ENCODE measurements around the gene SLC4A8.
"Not testable (repeated sequence)": the region's sequence is repeated elsewhere in the genome, so short reads cannot be mapped to it uniquely, and the experiment has no call there.

Gene SLC4A8

DNA sequence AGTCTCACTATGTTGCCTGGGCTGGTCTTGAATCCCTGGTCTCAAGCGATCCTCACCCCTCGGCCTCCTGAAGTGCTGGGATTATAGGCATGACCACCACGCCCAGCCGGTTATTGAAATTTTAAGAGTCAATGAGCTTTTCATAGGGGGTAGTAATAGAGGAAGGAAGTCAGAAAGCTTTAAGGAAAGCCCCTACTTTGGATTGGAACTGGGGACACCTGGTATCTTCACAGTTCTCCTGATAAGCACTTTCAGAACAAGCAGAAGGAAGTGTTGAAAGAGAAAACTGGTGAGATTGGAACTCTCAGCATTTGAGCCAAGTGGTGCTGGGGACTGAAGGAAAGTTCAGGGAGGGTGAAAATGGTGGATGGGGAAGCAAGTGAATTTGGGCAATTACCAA lies 5.1 kb downstream of the SLC4A8 start:
- no peak for DNase-seq (ENCODE audit: low read depth)

DNA sequence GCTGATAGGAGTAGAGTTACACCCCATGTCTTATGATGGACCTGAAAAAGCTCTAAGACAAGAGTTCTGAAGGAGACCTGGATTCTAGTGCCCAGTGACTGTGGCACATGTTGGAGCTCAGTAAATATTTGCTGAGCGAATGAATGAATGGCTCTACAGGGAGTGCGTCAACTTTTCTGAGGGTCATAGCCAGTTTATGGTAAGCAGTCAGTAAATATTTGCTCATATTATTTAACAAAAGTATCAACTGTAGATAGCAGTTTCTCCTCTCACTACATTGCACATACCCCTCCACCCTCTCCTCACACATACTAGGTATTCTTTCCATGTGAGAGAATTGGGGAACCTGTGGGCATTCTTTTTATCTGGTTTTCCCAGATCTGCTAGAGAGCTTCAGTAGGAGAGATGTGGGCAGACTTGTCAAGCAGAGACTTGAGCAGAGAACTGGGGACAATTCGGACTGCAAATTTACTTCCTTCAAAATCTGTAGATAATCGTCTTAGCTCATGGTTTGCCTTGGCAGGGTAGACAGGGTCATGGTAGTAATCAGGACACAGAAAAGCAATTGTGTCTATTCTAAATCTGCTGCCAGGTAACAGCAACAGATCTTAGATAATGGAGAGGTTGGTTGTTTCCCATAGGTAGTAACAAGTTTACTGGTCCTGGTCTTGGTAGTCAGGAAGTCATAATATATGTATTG lies 5.7 kb downstream of the SLC4A8 start:
- no peak for DNase-seq (ENCODE audit: low read depth)

DNA sequence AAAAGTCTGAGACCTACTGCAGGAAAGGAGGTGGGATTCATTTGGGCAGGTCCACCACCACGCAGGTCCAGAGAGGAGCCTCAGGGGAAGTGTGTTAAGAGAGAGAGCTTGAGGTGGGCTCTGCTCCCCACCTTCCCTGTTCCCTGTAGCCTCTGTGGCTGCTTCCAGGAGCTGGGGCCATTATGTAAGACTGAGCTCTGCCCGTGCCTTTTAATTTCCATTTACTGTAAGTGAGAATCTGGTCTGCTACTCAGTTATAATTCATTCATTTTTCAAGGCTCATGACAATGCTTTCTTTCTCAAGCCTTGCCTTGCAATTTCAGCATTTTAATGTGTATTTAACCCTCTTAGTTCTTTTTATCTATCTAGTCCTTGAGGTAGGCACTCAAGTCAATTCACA lies 8.3 kb downstream of the SLC4A8 start:
- DNase-seq (ENCODE audit: low read depth): no peak

DNA sequence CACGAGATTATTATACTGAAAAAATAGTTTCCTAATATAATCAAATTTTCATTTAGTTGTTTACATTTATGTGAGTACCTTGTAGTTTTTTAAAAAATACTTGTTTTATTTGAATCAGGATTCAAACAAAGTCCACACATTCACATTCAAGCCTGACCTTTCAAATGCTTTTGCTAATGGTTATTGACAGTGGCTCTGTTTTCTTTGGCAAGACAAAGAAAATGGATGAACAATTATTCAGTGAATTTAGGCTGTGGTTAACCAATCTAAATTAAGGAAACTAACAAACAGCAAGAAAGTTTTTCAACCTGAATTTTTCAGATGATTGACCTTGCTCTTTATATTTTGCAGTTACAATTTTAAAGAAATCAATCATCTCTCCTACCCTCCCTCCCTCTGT lies 9.7 kb downstream of the SLC4A8 start:
- no peak for DNase-seq (ENCODE audit: low read depth)

DNA sequence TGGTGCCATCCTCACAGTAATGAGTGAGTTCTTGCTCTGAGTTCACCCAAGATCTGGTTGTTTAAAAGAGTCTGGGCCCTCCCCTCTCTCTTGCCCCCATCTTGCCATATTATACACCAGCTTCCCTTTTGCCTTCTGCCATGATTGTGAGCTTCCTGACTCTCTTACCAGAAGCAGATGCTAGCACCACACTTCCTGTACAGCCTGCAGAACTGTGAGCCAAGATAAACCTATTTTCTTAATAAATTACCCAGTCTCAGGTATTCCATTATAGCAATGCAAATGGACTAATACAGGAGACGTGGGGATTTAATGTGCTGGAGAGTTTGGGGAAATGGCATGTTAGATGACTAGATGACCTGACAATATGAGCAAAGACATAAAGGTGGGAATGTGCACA lies 12.8 kb downstream of the SLC4A8 start:
- no peak for DNase-seq (ENCODE audit: low read depth)

DNA sequence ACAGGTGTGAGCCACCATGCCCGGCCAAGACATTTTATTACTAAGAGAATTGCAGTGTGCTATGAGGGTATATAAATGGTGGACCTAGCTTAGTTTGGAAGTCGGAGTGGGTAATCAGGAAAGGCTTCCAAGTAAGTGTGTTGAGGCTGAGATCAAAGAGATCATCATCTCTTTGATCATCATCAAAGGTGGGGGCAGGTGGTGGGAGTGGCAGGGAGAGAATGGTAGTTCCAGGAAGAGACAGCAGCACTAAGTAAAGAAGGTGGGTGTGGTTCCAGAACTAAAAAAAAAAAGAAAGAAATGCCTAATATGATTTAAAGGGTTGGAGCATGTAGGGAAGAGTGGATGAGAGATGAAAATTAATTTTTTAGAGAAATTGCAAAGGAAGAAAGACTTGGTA lies 14.7 kb downstream of the SLC4A8 start:
- DNase-seq (ENCODE audit: low read depth): no peak

DNA sequence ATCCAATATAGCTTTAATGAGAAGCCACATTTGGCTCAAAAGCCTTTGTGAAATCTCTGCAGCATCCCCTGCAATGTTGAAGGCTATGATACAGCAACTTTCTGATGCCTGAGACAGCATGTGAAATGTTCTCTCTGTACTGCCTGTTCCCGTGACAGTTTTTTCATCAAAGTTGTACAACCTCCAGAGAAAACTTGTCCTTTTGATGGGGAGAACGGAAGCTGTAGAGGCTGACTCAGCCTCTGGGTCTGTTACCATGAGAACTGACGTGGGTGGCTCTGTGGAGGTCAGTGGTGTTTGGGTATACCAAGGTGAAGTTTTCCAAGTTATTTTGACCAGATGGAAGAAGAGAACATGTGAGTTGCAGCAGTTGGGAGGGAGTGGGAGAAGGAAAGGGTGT lies 17.0 kb downstream of the SLC4A8 start:
- DNase-seq (ENCODE audit: low read depth): peak; percentile 63

DNA sequence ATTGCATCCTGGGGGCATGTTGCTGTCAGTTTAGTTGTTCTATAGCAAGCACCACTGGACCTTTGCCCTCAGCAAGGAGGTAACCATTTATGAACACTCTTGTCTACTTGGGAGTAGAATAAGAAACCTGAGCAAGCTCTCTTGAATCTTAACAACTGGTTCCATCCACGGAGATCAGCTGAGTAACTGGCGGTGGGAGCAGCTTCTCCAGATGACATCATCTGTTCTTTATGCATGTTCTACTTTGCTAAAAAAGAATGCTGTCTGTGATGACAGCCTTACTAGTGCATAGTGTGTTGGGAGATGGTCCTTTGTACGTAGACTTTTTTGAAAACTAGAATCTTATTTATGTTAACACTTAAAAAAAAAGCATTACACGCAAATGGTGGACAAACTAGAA lies 17.7 kb downstream of the SLC4A8 start:
- DNase-seq (ENCODE audit: low read depth): peak; percentile 42

DNA sequence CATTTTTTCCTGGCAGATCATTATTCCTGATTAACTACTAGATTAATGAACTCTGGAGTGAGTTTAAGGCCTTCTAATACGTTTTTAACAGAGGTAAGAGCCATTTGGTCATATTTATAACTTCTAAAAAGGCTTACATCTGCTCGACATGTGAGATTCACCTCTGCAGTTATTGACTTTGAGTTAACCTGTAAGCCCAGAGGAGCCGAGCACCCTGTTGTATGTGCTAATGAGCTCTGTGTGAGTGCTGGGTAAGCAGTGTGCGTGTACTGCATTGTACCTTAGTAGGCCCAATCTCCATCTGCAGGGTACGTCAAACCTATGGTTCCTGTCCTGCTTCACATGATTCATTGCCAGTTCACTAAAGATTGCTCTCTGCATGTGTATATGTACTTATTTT lies 18.9 kb downstream of the SLC4A8 start:
- no peak for DNase-seq (ENCODE audit: low read depth)

DNA sequence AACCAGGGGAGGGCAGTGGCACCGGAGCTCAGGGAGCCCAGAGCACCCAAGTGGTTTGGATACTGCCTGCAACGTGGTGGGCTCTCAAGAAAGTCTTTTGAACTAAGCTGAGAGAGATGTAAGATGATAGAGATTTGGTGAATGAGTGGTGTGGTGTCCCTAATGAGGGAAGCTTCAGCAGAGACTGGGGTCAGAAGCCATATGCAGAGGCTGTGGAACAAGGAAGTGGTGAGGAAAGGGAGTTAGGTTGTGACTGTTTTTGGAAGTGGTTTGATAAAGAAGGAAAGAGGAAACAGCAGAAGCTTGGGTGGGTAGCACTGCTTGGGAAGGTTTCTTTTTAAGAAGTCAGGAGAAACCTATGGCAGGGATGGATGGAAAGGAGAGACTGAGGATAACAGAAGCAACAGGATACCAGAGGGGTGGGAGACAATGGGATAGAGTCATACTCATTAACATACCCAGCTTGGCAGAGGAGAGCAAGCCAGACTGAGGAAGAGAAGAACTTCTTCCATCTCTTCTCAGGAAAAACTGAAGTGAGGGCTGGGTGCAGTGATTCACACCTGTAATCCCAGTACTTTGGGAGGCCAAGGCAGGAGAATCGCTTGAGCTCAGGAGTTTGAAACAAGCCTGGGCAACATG lies 24.1 kb downstream of the SLC4A8 start:
- DNase-seq (ENCODE audit: low read depth): no peak

DNA sequence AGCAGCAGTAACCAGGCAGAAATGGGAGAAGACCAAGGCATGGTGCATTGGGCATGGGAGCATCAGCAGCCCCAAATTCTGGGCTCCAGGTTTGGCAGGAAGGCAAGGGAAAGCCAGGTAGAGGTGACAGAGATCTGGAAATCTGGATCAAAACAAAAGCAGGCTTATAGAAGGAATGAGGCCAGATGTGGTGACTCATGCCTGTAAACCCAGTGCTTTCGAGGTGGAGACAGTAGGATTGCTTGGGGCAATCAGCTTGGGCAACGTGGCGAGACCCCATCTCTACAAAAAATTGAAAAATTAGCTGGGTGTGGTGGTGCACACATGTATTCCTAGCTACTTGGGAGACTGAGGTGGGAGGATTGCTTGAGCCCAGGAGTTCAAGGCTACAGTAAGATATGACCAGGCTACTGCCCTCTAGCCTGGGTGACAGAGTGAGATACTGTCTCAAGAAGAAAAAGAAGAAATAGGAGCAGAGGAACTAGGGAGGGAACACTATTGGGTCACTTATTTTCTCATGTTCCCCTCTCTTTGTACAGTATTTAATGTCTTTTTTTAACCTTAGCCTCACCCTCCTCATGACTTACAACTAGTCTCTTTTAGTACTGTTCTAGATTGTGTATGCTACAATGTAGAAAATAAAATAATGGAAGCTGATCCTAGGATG lies 25.1 kb downstream of the SLC4A8 start:
- DNase-seq (ENCODE audit: low read depth): peak; percentile 47

DNA sequence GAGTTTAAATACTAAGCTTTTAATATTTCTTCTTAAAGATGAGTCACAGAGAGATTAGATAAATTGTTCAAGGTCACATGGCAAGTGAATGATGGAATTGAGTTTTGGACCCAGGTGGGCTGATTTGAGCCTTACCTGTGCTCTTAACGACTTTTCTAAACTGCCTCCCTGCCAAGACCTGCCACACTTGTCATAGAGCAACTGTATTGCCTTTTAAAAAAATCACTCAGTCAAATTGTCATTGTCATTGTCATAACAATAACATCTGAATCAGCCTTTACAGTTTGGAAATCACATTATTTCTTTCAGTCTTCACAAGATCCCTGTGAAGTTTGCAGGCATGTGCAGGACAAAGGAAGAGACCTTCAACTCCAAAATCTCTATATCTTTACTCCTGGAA lies 25.7 kb downstream of the SLC4A8 start:
- DNase-seq (ENCODE audit: low read depth): no peak

DNA sequence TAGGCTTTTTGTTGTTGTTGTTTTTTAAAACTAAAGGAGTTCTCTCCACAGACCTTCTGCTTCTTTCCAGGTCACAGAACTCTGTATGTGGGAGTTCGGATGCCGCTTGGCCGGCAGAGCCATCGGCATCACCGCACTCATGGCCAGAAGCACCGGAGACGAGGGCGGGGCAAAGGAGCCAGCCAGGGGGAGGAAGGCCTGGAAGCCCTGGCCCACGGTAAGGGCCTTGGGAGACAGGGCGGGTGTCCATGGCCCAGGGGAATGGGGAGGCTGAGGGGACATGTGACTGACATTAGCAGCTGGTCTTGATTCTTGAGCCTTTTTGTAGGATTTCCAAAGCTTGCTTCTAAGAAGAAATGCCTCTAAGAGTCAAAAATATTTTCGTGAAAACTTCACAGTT lies 26.2 kb downstream of the SLC4A8 start:
- DNase-seq (ENCODE audit: low read depth): no peak

DNA sequence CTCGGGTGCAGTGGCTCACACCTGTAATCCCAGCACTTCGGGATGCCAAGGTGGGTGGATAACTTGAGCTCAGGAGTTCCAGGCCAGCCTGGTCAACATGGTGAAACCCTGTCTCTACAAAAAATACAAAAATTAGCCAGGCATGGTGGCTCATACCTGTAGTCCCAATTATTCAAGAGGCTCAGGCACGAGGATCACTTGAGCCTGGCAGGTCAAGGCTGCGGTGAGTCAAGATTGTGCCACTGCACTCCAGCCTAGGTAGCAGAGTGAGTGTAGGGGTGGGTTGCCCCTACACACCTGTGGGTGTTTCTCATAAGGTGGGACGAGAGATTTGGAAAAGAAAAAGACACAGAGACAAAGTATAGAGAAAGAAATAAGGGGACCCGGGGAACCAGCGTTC lies 29.4 kb downstream of the SLC4A8 start:
- DNase-seq (ENCODE audit: low read depth): not testable (repeated sequence)

DNA sequence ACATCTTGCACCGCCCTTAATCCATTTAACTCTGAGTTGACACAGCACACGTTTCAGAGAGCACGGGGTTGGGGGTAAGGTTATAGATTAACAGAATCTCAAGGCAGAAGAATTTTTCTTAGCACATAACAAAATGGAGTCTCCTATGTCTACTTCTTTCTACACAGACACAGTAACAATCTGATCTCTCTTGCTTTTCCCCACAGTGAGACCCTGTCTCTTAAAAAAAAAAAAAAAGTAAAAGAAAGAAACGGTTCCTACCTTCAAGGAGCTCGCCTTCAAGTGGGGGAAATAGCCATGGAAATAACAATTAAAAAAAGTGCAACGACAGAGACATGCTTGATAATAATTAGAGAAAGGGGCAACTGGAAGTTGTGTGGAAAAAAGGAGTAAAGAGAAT lies 30.4 kb downstream of the SLC4A8 start:
- DNase-seq (ENCODE audit: low read depth): not testable (repeated sequence)

DNA sequence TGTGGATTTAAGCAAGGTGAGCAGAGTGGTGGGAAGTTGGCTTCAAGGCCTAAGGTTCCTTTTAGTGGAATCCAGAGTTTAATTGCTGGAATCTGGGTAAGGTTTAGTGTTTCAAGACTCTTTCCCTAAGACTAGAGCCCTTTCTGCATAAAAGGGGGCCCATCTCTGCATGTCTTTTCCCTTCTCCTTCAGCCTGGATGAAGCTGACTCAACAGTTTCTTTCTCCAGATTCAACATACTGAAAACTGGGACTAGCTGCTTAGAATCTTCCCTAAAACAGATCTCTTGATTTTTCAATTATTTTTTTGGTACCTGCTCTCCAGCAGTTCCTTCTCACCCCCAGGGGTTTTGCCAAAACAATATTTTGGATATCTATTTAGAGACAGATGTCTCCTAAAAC lies 34.0 kb downstream of the SLC4A8 start:
- DNase-seq (ENCODE audit: low read depth): no peak

DNA sequence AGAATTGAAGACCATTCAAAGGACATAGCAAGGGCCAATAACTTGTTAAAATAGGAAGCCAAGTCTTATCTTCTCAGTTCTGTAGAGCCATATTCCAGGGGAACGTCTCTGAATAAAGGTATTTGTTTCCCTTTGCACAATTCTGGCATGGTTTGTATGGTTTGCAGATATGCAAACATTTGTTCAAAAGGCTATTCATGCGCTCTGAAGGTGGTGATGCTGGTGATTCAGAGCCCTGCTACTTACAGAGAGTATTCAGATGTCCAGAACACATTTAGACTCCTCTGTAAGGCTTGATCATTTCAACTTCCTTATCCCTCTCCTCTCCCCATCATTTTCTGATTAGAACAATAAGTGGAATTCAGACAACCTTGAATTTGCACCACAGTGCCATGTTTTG lies 35.9 kb downstream of the SLC4A8 start:
- DNase-seq (ENCODE audit: low read depth): no peak

DNA sequence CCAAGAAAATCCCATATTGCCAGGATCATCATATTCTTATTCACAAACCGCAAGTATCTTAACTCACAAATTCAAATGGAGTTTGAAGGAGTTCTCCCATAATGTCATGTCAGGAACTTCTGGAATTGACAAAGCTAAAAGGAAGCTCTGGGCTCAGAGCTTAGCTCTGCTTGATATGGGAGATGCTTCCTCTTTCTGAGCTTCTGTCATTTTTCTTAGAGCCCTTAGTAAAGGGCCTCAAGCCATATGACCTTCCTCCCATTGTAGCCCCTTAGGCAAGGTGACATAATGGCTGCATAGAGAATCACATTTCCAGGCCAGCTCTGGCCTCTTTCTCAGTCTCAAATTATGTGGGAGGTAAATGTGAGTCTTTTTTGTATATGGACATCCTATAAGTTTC lies 40.9 kb downstream of the SLC4A8 start:
- no peak for DNase-seq (ENCODE audit: low read depth)

DNA sequence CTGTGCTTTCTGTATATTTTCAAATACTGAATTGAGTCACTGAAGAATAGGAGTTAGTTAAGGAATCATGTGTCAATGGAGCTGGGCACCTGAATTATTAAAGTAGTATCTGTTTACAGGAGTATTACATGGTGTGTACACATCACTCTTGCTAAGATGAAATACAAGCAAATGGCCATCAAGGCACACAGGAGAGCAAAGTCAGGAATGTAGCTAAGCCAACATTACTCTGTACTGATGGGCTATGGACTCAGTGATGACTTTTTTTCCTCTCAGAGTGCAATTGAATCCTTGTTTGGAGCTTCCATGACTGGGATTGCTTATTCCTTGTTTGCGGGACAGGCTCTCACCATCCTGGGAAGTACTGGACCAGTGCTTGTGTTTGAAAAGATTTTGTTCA lies 45.5 kb downstream of the SLC4A8 start:
- no peak for DNase-seq (ENCODE audit: low read depth)

DNA sequence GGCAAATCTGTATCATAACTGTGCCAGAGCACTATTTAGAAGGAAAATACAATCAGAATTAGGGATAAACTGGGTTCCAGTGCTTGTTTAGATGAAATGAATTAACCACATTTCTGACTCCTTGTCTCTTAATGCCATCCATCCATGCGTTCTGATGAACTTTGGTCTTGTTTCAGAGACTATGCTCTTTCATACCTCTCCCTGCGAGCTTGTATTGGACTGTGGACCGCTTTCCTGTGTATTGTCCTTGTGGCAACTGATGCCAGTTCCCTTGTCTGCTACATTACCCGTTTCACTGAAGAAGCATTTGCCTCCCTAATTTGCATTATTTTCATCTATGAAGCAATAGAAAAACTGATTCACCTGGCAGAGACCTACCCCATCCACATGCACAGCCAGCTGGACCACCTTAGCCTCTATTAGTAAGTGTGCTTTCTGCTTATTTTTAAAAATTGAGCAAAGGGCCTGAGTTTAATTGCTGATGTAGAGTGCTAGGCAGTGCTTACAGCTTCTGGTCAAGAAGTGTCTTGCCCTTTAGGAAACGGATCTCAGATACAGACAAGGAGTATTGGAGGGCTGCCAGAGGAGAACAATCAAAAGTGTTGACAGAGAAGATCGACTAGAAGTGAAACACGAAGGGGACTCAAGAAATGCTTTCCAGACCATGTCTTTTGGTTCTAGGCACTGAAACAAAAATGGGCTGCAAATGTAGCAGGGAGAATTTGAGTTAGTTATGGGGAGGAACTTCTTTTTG lies 46.7 kb downstream of the SLC4A8 start:
- no peak for DNase-seq (ENCODE audit: low read depth)

DNA sequence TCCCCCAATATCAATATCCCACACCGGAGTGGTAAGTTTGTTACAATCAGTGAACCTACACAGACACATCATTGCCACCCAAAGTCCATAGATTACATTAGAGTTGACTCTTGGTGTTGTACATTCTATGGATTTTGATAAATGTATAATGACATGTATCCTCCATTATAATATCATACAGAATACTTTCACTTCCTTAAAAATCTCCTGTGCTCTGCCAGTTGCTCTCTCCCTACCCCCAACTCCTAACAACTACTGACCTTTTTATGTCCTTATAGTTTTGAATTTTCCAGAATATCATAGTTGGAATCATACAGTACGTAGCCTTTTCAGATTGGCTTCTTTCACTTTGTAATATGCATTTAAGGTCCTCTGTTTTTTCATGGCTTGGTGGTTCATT lies 48.4 kb downstream of the SLC4A8 start:
- DNase-seq (ENCODE audit: low read depth): no peak

DNA sequence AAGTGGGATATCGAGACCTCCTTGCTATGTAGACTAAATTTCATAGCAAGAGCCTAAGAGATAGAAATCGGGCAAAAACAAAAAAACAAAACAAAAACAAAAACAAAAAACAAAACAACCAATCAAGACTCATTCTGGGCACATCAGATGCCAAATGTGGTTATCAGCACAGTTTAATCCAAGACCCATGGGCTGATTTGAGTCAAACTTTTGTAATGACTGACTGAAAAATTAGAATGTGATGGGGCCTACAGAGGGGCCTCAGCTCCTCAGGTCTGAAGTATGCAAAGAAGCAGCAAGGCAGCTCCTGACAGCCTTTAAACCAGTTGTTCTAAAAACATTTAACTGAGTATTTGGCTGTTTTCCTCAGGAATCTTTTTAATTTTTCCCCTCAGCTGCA lies 49.3 kb downstream of the SLC4A8 start:
- DNase-seq (ENCODE audit: low read depth): no peak

DNA sequence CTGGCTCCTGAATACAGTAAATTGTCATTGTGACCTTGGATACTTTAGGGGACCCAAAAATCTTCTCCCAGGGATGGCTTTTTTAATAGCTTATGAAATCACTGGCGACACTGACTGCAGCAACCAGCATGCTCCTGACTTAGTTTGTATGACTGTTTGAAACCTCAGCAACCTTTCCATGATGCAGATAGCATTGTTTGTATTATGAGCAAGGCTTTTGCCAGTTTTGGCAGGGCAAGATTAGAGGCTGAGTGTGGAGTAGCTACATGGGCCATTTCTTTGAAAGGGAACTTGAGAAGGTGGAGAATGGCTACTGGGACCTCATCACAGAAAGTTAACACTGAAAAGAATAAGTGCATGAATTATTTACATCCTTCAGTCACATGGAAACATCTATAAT lies 50.9 kb downstream of the SLC4A8 start:
- DNase-seq (ENCODE audit: low read depth): no peak

Measured in EH (cell line).